Measurements from ENCODE around the gene CCDC124.

The CCDC124 gene

DNA sequence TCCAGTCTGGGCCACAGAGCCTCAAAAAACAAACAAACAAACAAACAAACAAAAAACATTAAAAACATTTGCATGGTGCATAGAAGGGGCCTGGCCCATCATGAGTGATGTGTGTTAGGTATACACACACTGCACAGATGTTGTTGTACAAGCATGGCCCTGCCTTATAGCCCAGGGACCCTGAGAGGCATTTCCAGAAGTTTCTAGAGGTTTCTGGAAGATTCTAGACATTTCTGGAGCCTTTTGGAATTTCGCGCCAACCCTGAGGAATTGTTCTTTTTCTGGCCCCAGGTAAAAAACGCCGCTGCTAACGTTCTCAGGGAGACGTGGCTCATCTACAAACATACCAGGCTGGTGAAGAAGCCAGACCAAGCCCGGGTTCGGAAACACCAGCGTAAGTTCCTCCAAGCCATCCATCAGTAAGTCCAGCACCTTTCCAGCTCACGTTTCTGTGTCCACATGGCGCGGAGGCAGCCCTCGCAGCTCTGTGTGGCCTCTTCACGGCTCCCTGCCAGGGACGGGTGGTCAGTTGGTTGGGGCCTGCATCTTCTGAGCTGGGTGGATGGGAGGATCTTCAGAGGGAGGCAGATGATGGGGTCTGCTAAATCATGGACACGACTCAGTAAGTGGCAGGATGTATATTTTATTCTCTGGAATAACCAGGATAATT is 56.7 kb downstream of the CCDC124 start:
- DNase-seq: no peak

DNA sequence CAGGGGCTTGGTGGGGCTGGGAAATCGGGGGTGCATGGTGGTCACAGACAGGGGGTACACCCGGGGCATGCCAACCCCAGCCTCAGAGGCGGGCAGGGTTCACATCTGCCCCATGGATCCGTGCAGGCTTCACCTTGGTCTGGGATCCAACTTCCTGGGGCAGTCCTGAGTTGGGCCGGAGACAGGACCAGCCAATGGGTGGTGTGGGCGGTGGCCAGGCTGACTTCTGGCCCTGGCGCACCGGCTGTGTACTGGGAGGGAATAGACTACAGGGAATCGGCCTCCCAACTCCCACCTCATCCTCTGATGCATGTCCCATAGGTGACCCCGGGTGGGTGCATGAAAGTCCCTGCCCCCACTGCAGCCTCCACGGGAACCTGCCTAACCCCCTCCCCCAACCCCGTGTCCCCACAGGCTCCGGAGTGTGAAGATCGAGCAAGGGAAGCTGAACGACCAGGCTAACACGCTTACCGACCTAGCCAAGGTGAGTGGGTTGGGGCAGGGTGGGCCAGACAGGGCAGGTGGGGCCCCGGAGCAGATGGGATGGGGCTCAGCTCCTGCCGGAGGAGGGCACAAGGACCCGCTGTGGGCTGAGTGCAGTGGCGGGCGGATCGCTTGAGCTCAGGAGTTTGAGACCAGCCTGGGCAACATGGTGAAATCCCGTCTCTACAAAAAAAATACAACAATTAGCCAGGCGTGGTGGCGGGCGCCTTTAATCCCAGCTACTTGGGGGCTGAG is 60.4 kb downstream of the CCDC124 start:
- no peak for DNase-seq
